Effector memory CD4-positive, alpha-beta T cell (primary cell): ENCODE data around the gene GABRR2.
A peak's percentile ranks its signal among the peaks of the same experiment; 100 is the strongest.
"Not testable (repeated sequence)": the region's sequence is repeated elsewhere in the genome, so short reads cannot be mapped to it uniquely, and the experiment has no call there.

ENCODE experiments used
- DNase-seq, 3 donors: peaks; one replicate each; pipeline ENCODE4 v3.0.0-alpha.2; 2020
- H3K27ac ChIP-seq: 2 replicates; pipeline ENCODE4 v1.7.0; 2013; ENCODE audit warnings: mild to moderate bottlenecking, low read length, moderate library complexity; ENCODE audit not compliant: insufficient read depth, poor library complexity, severe bottlenecking
- H3K27me3 ChIP-seq: replicated peaks from 2 replicates; pipeline ENCODE4 v1.7.0; 2013; ENCODE audit warnings: mild to moderate bottlenecking, low read length; ENCODE audit not compliant: insufficient read depth, control insufficient read depth, poor library complexity, severe bottlenecking
- H3K36me3 ChIP-seq: 2 replicates; pipeline ENCODE4 v1.7.0; 2013; ENCODE audit warnings: mild to moderate bottlenecking, low read length, moderate library complexity; ENCODE audit not compliant: control insufficient read depth, insufficient read depth
- H3K4me1 ChIP-seq: 2 replicates; pipeline ENCODE4 v1.7.0; 2013; ENCODE audit warnings: low read length, mild to moderate bottlenecking; ENCODE audit not compliant: control insufficient read depth, insufficient read depth, poor library complexity, severe bottlenecking
- H3K4me3 ChIP-seq: 2 replicates; pipeline ENCODE4 v1.7.0; 2013; ENCODE audit warnings: low read length, low read depth, mild to moderate bottlenecking; ENCODE audit not compliant: insufficient read depth, poor library complexity, severe bottlenecking
- H3K9me3 ChIP-seq: 2 replicates; pipeline ENCODE4 v1.7.0; 2013; ENCODE audit warnings: mild to moderate bottlenecking, low read length, moderate library complexity; ENCODE audit not compliant: control insufficient read depth

Gene GABRR2

DNA sequence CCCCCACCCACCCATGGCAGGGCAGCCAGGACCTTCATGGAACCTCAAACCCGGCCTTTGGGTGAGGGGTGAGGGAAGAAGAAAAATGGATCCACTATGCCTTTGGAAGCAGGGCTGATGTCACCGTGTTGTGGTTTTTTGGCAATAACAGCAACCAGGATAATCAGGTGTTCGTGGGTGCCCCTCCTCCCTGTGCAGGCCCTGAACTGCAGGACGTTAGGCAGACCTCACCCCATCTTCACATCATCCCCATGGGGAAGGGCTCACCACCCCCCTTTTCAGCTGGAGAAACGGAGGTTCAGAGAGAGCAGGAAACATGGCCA lies 3.6 kb downstream of the GABRR2 start:
- no peaks in the 10 kb centered on the region for H3K36me3 ChIP-seq
- no peaks in the 10 kb centered on the region for H3K27me3 ChIP-seq
- no peaks in the 10 kb centered on the region for H3K9me3 ChIP-seq
- H3K4me3 ChIP-seq: no peak overlapping the region
- no peak overlapping the region for H3K27ac ChIP-seq
- no peak for DNase-seq
- no peaks in the 10 kb centered on the region for H3K4me1 ChIP-seq

DNA sequence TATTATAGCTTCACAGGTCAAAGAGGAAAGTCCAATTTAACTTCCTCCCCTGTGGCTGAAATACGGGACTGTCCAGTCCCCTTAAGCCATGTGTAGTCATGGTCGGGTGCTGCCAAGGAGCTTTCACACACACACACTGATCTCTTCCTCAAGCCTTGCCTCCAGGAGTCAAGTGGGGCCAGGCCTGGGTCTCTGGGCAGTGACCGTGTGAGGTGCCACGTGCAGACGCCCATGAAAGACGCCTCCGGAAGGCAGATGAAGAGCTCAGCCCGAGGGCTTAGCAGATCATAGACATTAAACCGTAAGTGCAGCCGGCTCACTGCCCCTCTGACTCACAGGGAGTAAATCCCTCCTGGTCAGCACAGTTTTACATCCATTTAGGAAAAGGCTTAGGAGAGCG lies 4.2 kb downstream of the GABRR2 start:
- H3K4me3 ChIP-seq: no peak overlapping the region
- DNase-seq: no peak
- no peaks in the 10 kb centered on the region for H3K36me3 ChIP-seq
- H3K9me3 ChIP-seq: no peaks in the 10 kb centered on the region
- no peak overlapping the region for H3K27ac ChIP-seq
- H3K27me3 ChIP-seq: no peaks in the 10 kb centered on the region
- no peaks in the 10 kb centered on the region for H3K4me1 ChIP-seq

DNA sequence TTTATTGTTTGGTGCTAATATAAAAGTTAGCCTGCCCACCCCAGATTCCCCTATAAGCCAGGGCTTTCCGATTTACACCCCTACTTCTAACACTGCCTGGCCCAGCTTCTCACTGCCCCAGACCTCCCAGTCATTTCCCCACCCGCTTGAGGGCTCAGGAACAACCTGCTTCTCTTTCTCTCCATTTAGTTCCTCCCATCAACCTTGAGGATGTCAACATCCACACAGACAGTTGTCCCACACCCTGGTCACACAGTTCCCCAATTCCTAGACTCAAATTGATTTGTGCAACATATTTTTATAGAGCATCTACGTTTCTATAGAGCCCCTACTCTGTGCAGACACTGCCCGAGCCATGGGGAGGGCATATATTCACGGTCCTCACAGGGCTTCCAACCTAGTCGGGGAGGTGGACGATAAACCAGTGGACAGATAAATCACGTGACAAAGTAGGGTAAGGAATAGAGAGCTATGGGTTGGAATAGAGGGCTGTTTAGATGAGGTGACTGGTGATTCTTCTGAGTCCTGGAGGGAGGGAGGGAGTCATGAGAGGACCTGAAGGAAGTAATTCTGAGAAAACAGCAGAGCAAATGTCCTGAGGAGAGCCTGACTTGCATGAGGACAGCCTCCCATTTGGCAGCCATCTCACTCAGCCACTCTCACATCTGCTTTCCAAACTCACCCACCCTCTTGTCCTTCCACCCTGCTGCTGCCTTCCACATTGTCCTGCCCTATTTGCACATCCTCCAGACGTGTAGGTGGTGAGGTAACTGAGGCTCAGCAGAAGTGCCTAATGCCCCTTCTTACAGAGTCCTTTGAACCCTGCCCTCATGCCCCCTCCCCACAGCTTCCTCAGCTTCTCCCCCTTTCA lies 6.3 kb downstream of the GABRR2 start:
- no peak for DNase-seq
- Histone ChIP-seq H3K27ac (no peak overlapping the region), H3K9me3 (no peaks in the 10 kb centered on the region), H3K4me1 (no peaks in the 10 kb centered on the region), H3K4me3 (no peak overlapping the region), H3K27me3 (no peaks in the 10 kb centered on the region), H3K36me3 (no peaks in the 10 kb centered on the region)

- not testable (repeated sequence) for DNase-seq
Observed at GRCh38 chr6:89304517-89304916, 10.6 kb downstream of the GABRR2 start.

DNA sequence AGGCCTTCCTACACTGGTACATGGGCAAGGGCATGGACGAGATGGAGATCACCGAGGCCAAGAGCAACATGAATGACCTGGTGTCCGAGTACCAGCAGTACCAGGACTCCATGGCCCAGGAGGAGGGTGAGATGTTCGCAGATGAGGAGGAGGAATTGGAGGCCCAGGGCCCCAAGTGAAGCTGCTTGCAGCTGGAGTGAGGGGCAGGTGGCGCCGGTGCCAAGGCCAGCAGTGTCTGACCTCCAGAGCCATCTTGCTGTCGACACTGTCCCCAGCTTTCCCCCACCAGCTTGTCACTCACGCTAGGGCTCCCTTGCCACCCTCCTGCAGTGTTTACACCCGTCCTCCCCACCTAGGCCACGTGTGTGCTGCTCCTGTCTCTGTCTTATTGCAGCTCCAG lies 12.2 kb downstream of the GABRR2 start:
- H3K36me3 ChIP-seq: no peaks in the 10 kb centered on the region
- no peak overlapping the region for H3K27ac ChIP-seq
- no peaks in the 10 kb centered on the region for H3K27me3 ChIP-seq
- no peaks in the 10 kb centered on the region for H3K9me3 ChIP-seq
- H3K4me1 ChIP-seq: peaks cover 15% of the 10 kb centered on the region
- H3K4me3 ChIP-seq: no peak overlapping the region
- DNase-seq: no peak

More at GRCh38 chr6:89304517-89304916, 10.6 kb downstream of the GABRR2 start:
- H3K4me1 ChIP-seq, H3K27me3 ChIP-seq, H3K36me3 ChIP-seq, H3K9me3 ChIP-seq, H3K4me3 ChIP-seq, H3K27ac ChIP-seq: not testable (repeated sequence)

DNA sequence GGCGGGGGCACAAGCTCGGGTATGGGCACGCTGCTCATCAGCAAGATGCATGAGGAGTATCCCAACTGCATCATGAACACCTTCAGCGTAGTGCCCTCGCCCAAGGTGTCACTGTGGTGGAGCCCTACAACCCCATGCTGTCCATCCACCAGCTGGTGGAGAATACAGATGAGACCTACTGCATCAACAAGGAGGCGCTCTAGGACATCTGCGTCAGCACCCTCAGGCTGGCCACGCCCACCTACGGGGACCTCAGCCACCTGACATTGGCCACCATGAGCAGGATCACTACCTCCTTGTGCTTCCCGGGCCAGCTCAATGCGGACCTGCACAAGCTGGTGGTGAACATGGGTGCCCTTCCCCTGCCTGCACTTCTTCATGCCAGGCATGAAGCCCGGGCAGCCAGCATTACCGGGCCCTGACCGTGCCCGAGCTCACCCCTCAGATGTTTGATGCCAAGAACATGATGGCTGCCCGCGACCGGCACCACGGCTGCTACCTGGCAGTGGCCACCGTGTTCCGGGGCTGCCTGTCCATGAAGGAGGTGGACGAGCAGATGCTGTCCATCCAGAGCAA lies 12.8 kb downstream of the GABRR2 start:
- no peaks in the 10 kb centered on the region for H3K27me3 ChIP-seq
- no peaks in the 10 kb centered on the region for H3K36me3 ChIP-seq
- H3K4me3 ChIP-seq: no peak overlapping the region
- H3K9me3 ChIP-seq: no peaks in the 10 kb centered on the region
- peaks cover 16% of the 10 kb centered on the region for H3K4me1 ChIP-seq
- no peak for DNase-seq
- no peak overlapping the region for H3K27ac ChIP-seq

DNA sequence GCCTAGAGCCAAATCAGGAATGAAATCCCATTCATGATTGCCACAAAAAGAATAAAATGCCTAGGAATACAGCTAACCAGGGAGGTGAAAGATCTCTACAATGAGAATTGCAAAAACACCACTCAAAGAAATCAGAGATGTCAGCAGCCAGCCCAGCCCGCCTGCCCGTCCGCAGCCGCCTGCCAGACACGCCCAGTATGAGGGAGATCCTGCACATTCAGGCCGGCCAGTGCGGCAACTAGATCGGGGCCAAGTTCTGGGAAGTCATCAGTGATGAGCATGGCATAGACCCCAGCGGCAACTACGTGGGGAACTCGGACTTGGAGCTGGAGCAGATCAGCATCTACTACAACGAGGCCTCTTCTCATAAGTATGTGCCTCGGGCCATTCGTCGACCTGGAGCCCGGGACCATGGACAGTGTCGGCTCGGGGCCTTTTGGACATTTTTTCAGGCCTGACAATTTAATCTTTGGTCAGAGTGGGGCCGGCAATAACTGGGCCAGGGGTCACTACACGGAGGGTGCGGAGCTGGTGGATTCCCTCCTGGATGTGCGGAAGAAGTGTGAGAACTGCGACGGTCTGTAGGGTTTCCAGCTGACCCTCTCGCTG lies 13.4 kb downstream of the GABRR2 start:
- Histone ChIP-seq H3K27ac (no peak overlapping the region), H3K27me3 (no peaks in the 10 kb centered on the region), H3K36me3 (no peaks in the 10 kb centered on the region), H3K4me1 (peaks cover 16% of the 10 kb centered on the region), H3K4me3 (no peak overlapping the region), H3K9me3 (no peaks in the 10 kb centered on the region)
- no peak for DNase-seq

GRCh38 chr6:89299466-89299850 lies 15.6 kb downstream of the GABRR2 start:
- Histone ChIP-seq H3K4me1 (peaks cover 16% of the 10 kb centered on the region), H3K4me3 (no peak overlapping the region), H3K36me3 (no peaks in the 10 kb centered on the region), H3K9me3 (no peaks in the 10 kb centered on the region), H3K27me3 (no peaks in the 10 kb centered on the region), H3K27ac (peak overlapping the region; percentile 45)
- DNase-seq: no peak

- H3K9me3 ChIP-seq: no peaks in the 10 kb centered on the region
Observed at GRCh38 chr6:89298680-89299465, 16.2 kb downstream of the GABRR2 start.

More at GRCh38 chr6:89298680-89299465, 16.2 kb downstream of the GABRR2 start:
- Histone ChIP-seq H3K27ac (peak overlapping the region; percentile 45), H3K4me3 (no peak overlapping the region), H3K27me3 (no peaks in the 10 kb centered on the region), H3K4me1 (peaks cover 16% of the 10 kb centered on the region), H3K36me3 (no peaks in the 10 kb centered on the region)
- peak; percentile 37 to 49 (median 41) for DNase-seq
